Left ventricle myocardium inferior (tissue), 1 donor: ENCODE results near the gene TSPAN9. TPM values are rescaled to one million over a fixed set of nuclear protein-coding genes. Genes with fewer than 3 reads are reported as not detected.

ENCODE experiments used
- DNase-seq: peaks from one replicate; pipeline ENCODE4 v3.0.0-alpha.2; 2020
- H3K27ac ChIP-seq: fragments of 200-600 bp; replicated peaks from 2 replicates; pipeline ENCODE4 v1.8.0; 2021
- H3K27me3 ChIP-seq: fragments of 200-600 bp; 2 replicates; pipeline ENCODE4 v1.8.0; 2021; ENCODE audit warnings: low read depth
- H3K36me3 ChIP-seq: fragments of 200-600 bp; 2 replicates; pipeline ENCODE4 v1.8.0; 2021
- H3K4me1 ChIP-seq: fragments of 200-600 bp; 2 replicates; pipeline ENCODE4 v1.8.0; 2021
- H3K4me3 ChIP-seq: fragments of 200-600 bp; 2 replicates; pipeline ENCODE4 v1.8.0; 2021; ENCODE audit warnings: mild to moderate bottlenecking, moderate library complexity
- H3K9me3 ChIP-seq: fragments of 200-600 bp; replicated peaks from 2 replicates; pipeline ENCODE4 v1.8.0; 2021
- CTCF ChIP-seq: fragments of 200-600 bp; IDR thresholded peaks from 2 replicates; pipeline ENCODE4 v1.8.0; 2021; ENCODE audit warnings: antibody characterized with exemption, mild to moderate bottlenecking, borderline replicate concordance
- intact Hi-C: fragments of 100-400 bp; cut with micrococcal nuclease; formaldehyde crosslinking; loops from one replicate; pipeline ENCODE4 v1.11.0; 2022
- total RNA-seq: library from RNA; stranded (reverse); fragmentation: NEBNext Ultra II Directional; extraction: Animal tissue kit (Norgen Biotek cat#: 25700); gene quantifications from one replicate; pipeline ENCODE4 v1.2.1, GENCODE V29; 2021
- donor health status: DM: no; HTN: yes; CAD: no; lungs with severe emphysema.

Gene TSPAN9
- total RNA-seq, 1 donor from 2014 or later, result 305 TPM

- no peak for TF ChIP-seq CTCF
- H3K4me3 ChIP-seq, result no peak overlapping the region
- H3K9me3 ChIP-seq, result no peaks in the 10 kb centered on the region
- intact Hi-C loops, result no loop called here
- H3K36me3 ChIP-seq, result no peaks in the 10 kb centered on the region
- DNase-seq, result no peak
- no peaks in the 10 kb centered on the region for H3K27me3 ChIP-seq
- peak overlapping the region; percentile 60 for H3K27ac ChIP-seq
- H3K4me1 ChIP-seq, result peaks cover 78% of the 10 kb centered on the region
Observed at GRCh38 chr12:3091038-3091319, 13.8 kb downstream of the TSPAN9 start.

- Histone ChIP-seq H3K36me3 (no peaks in the 10 kb centered on the region), H3K27ac (peak overlapping the region; percentile 60), H3K4me3 (no peak overlapping the region), H3K9me3 (no peaks in the 10 kb centered on the region), H3K27me3 (no peaks in the 10 kb centered on the region), H3K4me1 (peaks cover 78% of the 10 kb centered on the region)
- DNase-seq, result no peak
- TF ChIP-seq CTCF, result no peak
- intact Hi-C loops, result no loop called here
Observed at GRCh38 chr12:3091382-3092241, 14.4 kb downstream of the TSPAN9 start.

- no peak overlapping the region for H3K4me3 ChIP-seq
- no peak for DNase-seq
- no peaks in the 10 kb centered on the region for H3K27me3 ChIP-seq
- H3K27ac ChIP-seq, result peak overlapping the region; percentile 60
- intact Hi-C loops, result no loop called here
- peaks cover 78% of the 10 kb centered on the region for H3K4me1 ChIP-seq
- H3K9me3 ChIP-seq, result no peaks in the 10 kb centered on the region
- no peak for TF ChIP-seq CTCF
- no peaks in the 10 kb centered on the region for H3K36me3 ChIP-seq
Observed at GRCh38 chr12:3092764-3093163, 15.6 kb downstream of the TSPAN9 start.

GRCh38 chr12:3097186-3097804, 20.1 kb downstream of the TSPAN9 start:
- peaks cover 78% of the 10 kb centered on the region for H3K4me1 ChIP-seq

GRCh38 chr12:3097836-3098235, 20.7 kb downstream of the TSPAN9 start:
- no peak for DNase-seq
- Histone ChIP-seq H3K27ac (peak overlapping the region; percentile 87), H3K27me3 (no peaks in the 10 kb centered on the region), H3K4me3 (peak overlapping the region; percentile 42), H3K36me3 (no peaks in the 10 kb centered on the region), H3K4me1 (peaks cover 78% of the 10 kb centered on the region), H3K9me3 (peaks cover 9% of the 10 kb centered on the region)
- intact Hi-C loops, result no loop called here
- no peak for TF ChIP-seq CTCF

More at GRCh38 chr12:3097186-3097804, 20.1 kb downstream of the TSPAN9 start:
- Histone ChIP-seq H3K4me3 (peak overlapping the region; percentile 42), H3K36me3 (no peaks in the 10 kb centered on the region), H3K27ac (peak overlapping the region; percentile 87), H3K9me3 (peaks cover 9% of the 10 kb centered on the region), H3K27me3 (no peaks in the 10 kb centered on the region)
- TF ChIP-seq CTCF, result no peak
- DNase-seq, result peak; percentile 81
- intact Hi-C loops, result no loop called here
